ENCODE data around the gene KIF26A. TPM values are rescaled to one million over a fixed set of nuclear protein-coding genes. Genes with fewer than 3 reads are reported as not detected.

Gene KIF26A
- polyA plus RNA-seq, 1 experiment = 0.10 TPM

GRCh38 chr14:104102282-104102914 lies 36.0 kb upstream of the KIF26A start:
- POLR2A ChIA-PET = no interaction called here
- H3K36me3 ChIP-seq (ENCODE audit: control insufficient read depth, insufficient read depth, low read length) = no peaks in the 10 kb centered on the region
- no peak for TF ChIP-seq CTCF (IDR thresholded peaks at IDR 0.05; ENCODE audit: insufficient read depth, low read depth, low read length)
- CTCF ChIA-PET = no interaction called here
- peaks cover 2% of the 10 kb centered on the region; the same call in 1 of the 2 replicates for H3K27me3 ChIP-seq (ENCODE audit: control insufficient read depth, insufficient read depth, low read length)
- no peak for DNase-seq (ENCODE audit: low read depth)
- H3K4me3 ChIP-seq (ENCODE audit: low read depth, low read length) = no peak overlapping the region

- TF ChIP-seq CTCF (IDR thresholded peaks at IDR 0.05; ENCODE audit: insufficient read depth, low read depth, low read length) = no peak
- ChIA-PET POLR2A (no interaction called here), CTCF (no interaction called here)
- Histone ChIP-seq H3K27me3 (ENCODE audit: control insufficient read depth, insufficient read depth, low read length) (peaks cover 2% of the 10 kb centered on the region; the same call in 1 of the 2 replicates), H3K4me3 (ENCODE audit: low read depth, low read length) (no peak overlapping the region), H3K36me3 (ENCODE audit: control insufficient read depth, insufficient read depth, low read length) (no peaks in the 10 kb centered on the region)
- DNase-seq (ENCODE audit: low read depth) = no peak
These were observed 35.3 kb upstream of the KIF26A start for GRCh38 chr14:104103061-104103445.

- DNase-seq (ENCODE audit: low read depth) = no peak
- TF ChIP-seq CTCF (IDR thresholded peaks at IDR 0.05; ENCODE audit: insufficient read depth, low read depth, low read length) = no peak
- no peak overlapping the region for H3K4me3 ChIP-seq (ENCODE audit: low read depth, low read length)
- CTCF ChIA-PET = interaction anchor here (1.1 kb wide), 1 partner anchor 9 kb away, joined by 4 read pairs; no protein-coding TSS in a partner anchor
- H3K36me3 ChIP-seq (ENCODE audit: control insufficient read depth, insufficient read depth, low read length) = no peaks in the 10 kb centered on the region
- peaks cover 2% of the 10 kb centered on the region; the same call in 1 of the 2 replicates for H3K27me3 ChIP-seq (ENCODE audit: control insufficient read depth, insufficient read depth, low read length)
- POLR2A ChIA-PET = no interaction called here
These were observed 34.8 kb upstream of the KIF26A start for GRCh38 chr14:104103446-104104075.

- no peak for DNase-seq (ENCODE audit: low read depth)
- H3K36me3 ChIP-seq (ENCODE audit: control insufficient read depth, insufficient read depth, low read length) = no peaks in the 10 kb centered on the region
- POLR2A ChIA-PET = no interaction called here
- no peak for TF ChIP-seq CTCF (IDR thresholded peaks at IDR 0.05; ENCODE audit: insufficient read depth, low read depth, low read length)
- H3K27me3 ChIP-seq (ENCODE audit: control insufficient read depth, insufficient read depth, low read length) = peaks cover 2% of the 10 kb centered on the region; the same call in 1 of the 2 replicates
- CTCF ChIA-PET = interaction anchor here (0.6 to 1.1 kb wide), 2 partner anchors 10 to 24 kb away, joined by 4 to 5 read pairs; no protein-coding TSS in a partner anchor
- no peak overlapping the region for H3K4me3 ChIP-seq (ENCODE audit: low read depth, low read length)
These were observed 34.1 kb upstream of the KIF26A start for GRCh38 chr14:104104076-104104901.
